Esophagus squamous epithelium (tissue), 5 donors: ENCODE results near the gene DCANP1. TPM values are rescaled to one million over a fixed set of nuclear protein-coding genes. Genes with fewer than 3 reads are reported as not detected.

Experiments
- DNase-seq: peaks from one replicate; lab custom pipeline; 2025; lab: John Stamatoyannopoulos, UW
- H3K27ac ChIP-seq, 4 donors: fragments of 200-600 bp; sonication (generic); one replicate each; pipeline ENCODE4 v1.5.1; 2016 to 2019; ENCODE audit warnings: mild to moderate bottlenecking in 1 of 4
- H3K27me3 ChIP-seq, 4 donors: fragments of 200-600 bp; sonication (generic); 1 replicate in 3 of 4; 2 replicates in 1 of 4; pipeline versions ENCODE4 v1.5.1 to v1.6.0; 2017 to 2021; ENCODE audit warnings: antibody characterized with exemption in 1 of 4
- H3K36me3 ChIP-seq, 3 donors: fragments of 200-600 bp; sonication (generic); one replicate each; pipeline ENCODE4 v1.5.1; 2016 to 2019
- H3K4me1 ChIP-seq, 3 donors: fragments of 200-600 bp; sonication (generic); one replicate each; pipeline ENCODE4 v1.5.1; 2017 to 2019
- H3K4me3 ChIP-seq, 4 donors: fragments of 200-600 bp; sonication (generic); 1 replicate in 3 of 4; 2 replicates in 1 of 4; pipeline ENCODE4 v1.5.1; 2016 to 2019; ENCODE audit warnings: mild to moderate bottlenecking in 2 of 4, moderate library complexity in 1 of 4
- H3K9me3 ChIP-seq, 3 donors: fragments of 200-600 bp; sonication (generic); one replicate each; pipeline ENCODE4 v1.5.1; 2016 to 2019
- CTCF ChIP-seq, 6 experiments: fragments of 450-650 bp in 4 of 6; fragments of 200-600 bp in 2 of 6; sonication (generic) in 2 of 6; IDR thresholded peaks; one replicate each; pipeline ENCODE4 v1.5.1; 2016 to 2019; ENCODE audit warnings: antibody characterized with exemption in 6 of 6, mild to moderate bottlenecking in 4 of 6, moderate library complexity in 4 of 6
- POLR2A ChIP-seq, 4 donors: fragments of 450-650 bp; IDR thresholded peaks; one replicate each; pipeline ENCODE4 v1.6.1; 2017; ENCODE audit warnings: antibody characterized with exemption in 4 of 4, mild to moderate bottlenecking in 4 of 4, moderate library complexity in 3 of 4
- WGBS, 2 donors: methylation state at CpG; one replicate each; pipeline ENCODE4 v1.1.5; 2018; 5-methylcytosine and 5-hydroxymethylcytosine counted together
- intact Hi-C: fragments of 100-400 bp; cut with DNase I; formaldehyde crosslinking; loops from one replicate; pipeline ENCODE4 v1.15.0; 2022
- total RNA-seq, 4 donors: library from RNA; depleted of rRNA; stranded (reverse); fragments of >200 nt; gene quantifications; one replicate each; pipeline ENCODE4 v1.1.0, GENCODE V29; 2016
- donor health status: DM: yes; HTN: yes; CAD: no.

Gene DCANP1
- total RNA-seq, 4 donors from 2014 or later: 0.44 to 0.57 TPM; not detected in 2

GRCh38 chr5:135417083-135417482 is 30.1 kb downstream of the DCANP1 start:
- Histone ChIP-seq H3K36me3 (no peaks in the 10 kb centered on the region), H3K9me3 (no peaks in the 10 kb centered on the region), H3K27me3 (peaks cover 0 to 8% (median 0%) of the 10 kb centered on the region in 4 donors), H3K4me1 (no peaks in the 10 kb centered on the region), H3K27ac (no peak overlapping the region), H3K4me3 (no peak overlapping the region)
- intact Hi-C loops: no loop called here
- no peak for DNase-seq
- TF ChIP-seq CTCF (IDR thresholded peaks at IDR 0.05) (no peak), POLR2A (IDR thresholded peaks at IDR 0.05) (no peak)

GRCh38 chr5:135405082-135405481 is 42.1 kb downstream of the DCANP1 start:
- Histone ChIP-seq H3K36me3 (no peaks in the 10 kb centered on the region), H3K9me3 (no peaks in the 10 kb centered on the region), H3K4me1 (peaks cover 0 to 7% (median under 1%) of the 10 kb centered on the region in 3 donors), H3K4me3 (no peak overlapping the region), H3K27me3 (no peaks in the 10 kb centered on the region), H3K27ac (no peak overlapping the region)
- TF ChIP-seq POLR2A (IDR thresholded peaks at IDR 0.05) (no peak), CTCF (IDR thresholded peaks at IDR 0.05) (no peak)
- intact Hi-C loops: no loop called here
- 82 to 85% methylated on average over 2 of the region's 2 CpGs for WGBS, 2 donors
- DNase-seq: no peak

- DNase-seq: no peak
- Histone ChIP-seq H3K36me3 (no peaks in the 10 kb centered on the region), H3K4me3 (no peak overlapping the region), H3K4me1 (peaks cover 6 to 28% (median 15%) of the 10 kb centered on the region in 3 donors), H3K27me3 (no peaks in the 10 kb centered on the region), H3K9me3 (no peaks in the 10 kb centered on the region), H3K27ac (no peak overlapping the region)
- WGBS, 2 donors: 83 to 84% methylated on average over 2 of the region's 2 CpGs
- no peak for TF ChIP-seq POLR2A (IDR thresholded peaks at IDR 0.05)
- no peak for TF ChIP-seq CTCF (IDR thresholded peaks at IDR 0.05)
- intact Hi-C loops: no loop called here
These were observed 45.1 kb downstream of the DCANP1 start for GRCh38 chr5:135402031-135402430.

- Histone ChIP-seq H3K27ac (no peak overlapping the region), H3K27me3 (no peaks in the 10 kb centered on the region), H3K4me1 (peaks cover 15 to 40% (median 27%) of the 10 kb centered on the region in 3 donors), H3K4me3 (no peak overlapping the region), H3K36me3 (no peaks in the 10 kb centered on the region), H3K9me3 (no peaks in the 10 kb centered on the region)
- no peak for DNase-seq
- 62 to 64% methylated on average over 5 of the region's 5 CpGs for WGBS, 2 donors
- no peak for TF ChIP-seq POLR2A (IDR thresholded peaks at IDR 0.05)
- TF ChIP-seq CTCF (IDR thresholded peaks at IDR 0.05): no peak
- intact Hi-C loops: no loop called here
These were observed 46.3 kb downstream of the DCANP1 start for GRCh38 chr5:135400866-135401265.

- Histone ChIP-seq H3K9me3 (no peaks in the 10 kb centered on the region), H3K27ac (peak overlapping the region; percentile 93 to 98 (median 96)), H3K27me3 (no peaks in the 10 kb centered on the region), H3K36me3 (no peaks in the 10 kb centered on the region), H3K4me1 (peaks cover 24 to 49% (median 36%) of the 10 kb centered on the region in 3 donors), H3K4me3 (peak overlapping the region; percentile 73 to 97 (median 92))
- intact Hi-C loops: no loop called here
- TF ChIP-seq POLR2A (IDR thresholded peaks at IDR 0.05): no peak
- TF ChIP-seq CTCF (IDR thresholded peaks at IDR 0.05): no peak
- 32 to 51% methylated on average over 22 to 24 of the region's 25 CpGs for WGBS, 2 donors
- DNase-seq: no peak
These were observed 47.2 kb downstream of the DCANP1 start for GRCh38 chr5:135399794-135400542.
